H1 (cell line): ENCODE data around the gene IFNK. TPM values are rescaled to one million over a fixed set of nuclear protein-coding genes. Genes with fewer than 3 reads are reported as not detected.

ENCODE experiments used
- ASH2L ChIP-seq: fragments of 200-600, 300-600 bp; sonication (generic); IDR thresholded peaks from one replicate; pipeline ENCODE4 v1.7.1; 2017; ENCODE audit warnings: low read length
- CBX5 ChIP-seq: fragments of 300-800, 300-1000 bp; sonication (generic); IDR thresholded peaks from 2 replicates; pipeline ENCODE4 v1.7.1; 2016; ENCODE audit warnings: antibody characterized with exemption, low read length, low read depth
- CHD2 ChIP-seq: IDR thresholded peaks from 2 replicates; pipeline ENCODE4 v1.6.1; 2012; ENCODE audit warnings: low read length, improper control_type of control experiment
- EP300 ChIP-seq, 2 experiments: IDR thresholded peaks; 1 replicate in 1 of 2; 2 replicates in 1 of 2; pipeline ENCODE4 v1.6.1; 2011 to 2012; ENCODE audit warnings: low read depth in 2 of 2, low read length in 2 of 2, mild to moderate bottlenecking in 2 of 2, borderline replicate concordance in 1 of 2, inconsistent platforms in 1 of 2, moderate library complexity in 1 of 2
- EZH2 ChIP-seq: fragments of 200-600 bp; sonication (generic); IDR thresholded peaks from 2 replicates; pipeline ENCODE4 v1.7.1; 2012; ENCODE audit warnings: low read depth, mild to moderate bottlenecking, moderate library complexity, low read length, inconsistent platforms; ENCODE audit not compliant: severe bottlenecking
- HDAC2 ChIP-seq, 2 experiments: fragments of 300-600 bp in 1 of 2; sonication (generic) in 1 of 2; IDR thresholded peaks; 2 replicates each; pipeline ENCODE4 v1.6.1; 2011 to 2012; ENCODE audit warnings: low read depth in 2 of 2, low read length in 2 of 2, mild to moderate bottlenecking in 2 of 2, moderate library complexity in 2 of 2, borderline replicate concordance in 1 of 2, inconsistent platforms in 1 of 2
- JUND ChIP-seq: IDR thresholded peaks from 2 replicates; pipeline ENCODE4 v1.6.1; 2011; ENCODE audit warnings: mild to moderate bottlenecking, improper control_type of control experiment, low read length
- KDM1A ChIP-seq: fragments of 200-600, 300-600 bp; sonication (generic); IDR thresholded peaks from 2 replicates; pipeline ENCODE4 v1.7.1; 2016; ENCODE audit warnings: mild to moderate bottlenecking, low read length, borderline replicate concordance
- RNF2 ChIP-seq: fragments of 200-900, 300-1000 bp; sonication (generic); IDR thresholded peaks from 2 replicates; pipeline ENCODE4 v1.7.1; 2016; ENCODE audit warnings: borderline replicate concordance, low read depth, mild to moderate bottlenecking, antibody characterized with exemption, low read length; ENCODE audit not compliant: poor library complexity, severe bottlenecking; ENCODE audit errors: missing control alignments
- RXRA ChIP-seq: IDR thresholded peaks from 2 replicates; pipeline ENCODE4 v1.6.1; 2011; ENCODE audit warnings: low read depth, mild to moderate bottlenecking, low read length, moderate library complexity; ENCODE audit not compliant: insufficient read depth
- SAP30 ChIP-seq: fragments of 300-600 bp; sonication (generic); IDR thresholded peaks from 2 replicates; pipeline ENCODE4 v1.7.1; 2012; ENCODE audit warnings: low read length, moderate library complexity, mild to moderate bottlenecking, inconsistent platforms; ENCODE audit not compliant: insufficient read depth, insufficient replicate concordance
- SIX5 ChIP-seq: IDR thresholded peaks from 2 replicates; pipeline ENCODE4 v1.6.1; 2011; ENCODE audit warnings: mild to moderate bottlenecking, low read depth, low read length
- SP1 ChIP-seq: IDR thresholded peaks from 2 replicates; pipeline ENCODE4 v1.6.1; 2011; ENCODE audit warnings: low read depth, low read length
- SRF ChIP-seq: IDR thresholded peaks from 2 replicates; pipeline ENCODE4 v1.6.1; 2011; ENCODE audit warnings: mild to moderate bottlenecking, low read depth, low read length, moderate library complexity
- SUZ12 ChIP-seq: fragments of 200-600 bp; sonication (generic); IDR thresholded peaks from 2 replicates; pipeline ENCODE4 v1.6.1; 2012; ENCODE audit warnings: mild to moderate bottlenecking, inconsistent platforms, low read length, moderate library complexity, mixed read lengths
- TAF7 ChIP-seq: optimal IDR thresholded peaks from 2 replicates; pipeline ENCODE3; 2011; ENCODE audit warnings: low read depth, mild to moderate bottlenecking, inconsistent platforms, low read length, moderate library complexity, borderline replicate concordance
- TBP ChIP-seq: IDR thresholded peaks from 2 replicates; pipeline ENCODE4 v1.6.1; 2011; ENCODE audit warnings: low read depth, low read length, improper control_type of control experiment
- TEAD4 ChIP-seq: IDR thresholded peaks from 2 replicates; pipeline ENCODE4 v1.6.1; 2012; ENCODE audit warnings: low read depth, low read length, inconsistent platforms, mixed read lengths
- YY1 ChIP-seq: IDR thresholded peaks from 2 replicates; pipeline ENCODE4 v1.6.1; 2011; ENCODE audit warnings: low read depth, mild to moderate bottlenecking, low read length
- polyA plus RNA-seq, 7 experiments: library from polyadenylated mRNA; depleted of rRNA in 3 of 7; stranded (reverse) in 5 of 7; unstranded in 2 of 7; fragments of >200 nt in 5 of 7; fragments of 200-250 nt in 2 of 7; gene quantifications; 1 replicate in 5 of 7; 2 replicates in 1 of 7; 4 replicates in 1 of 7; pipeline versions ENCODE4 v1.2.1 to v1.2.3, GENCODE V29; 2011 to 2013; ENCODE audit warnings: missing spikeins in 2 of 7, mixed read lengths in 2 of 7
- total RNA-seq: library from RNA; stranded (reverse); fragmentation: NEBNext Ultra II Directional; extraction: Animal tissue kit (Norgen Biotek cat#: 25700); gene quantifications from 2 replicates; pipeline ENCODE4 v1.2.1, GENCODE V29; 2021
- TF ChIP-seq, protein P1 (sequence below): IDR thresholded peaks from 2 replicates; pipeline ENCODE4 v1.6.1; 2011; ENCODE audit warnings: low read depth, mild to moderate bottlenecking, low read length; ENCODE audit not compliant: insufficient read depth
- TF ChIP-seq, protein P2 (sequence below): IDR thresholded peaks from 2 replicates; pipeline ENCODE4 v1.6.1; 2012; ENCODE audit warnings: low read length, inconsistent platforms

The IFNK gene
- total and polyA plus RNA-seq, 2 of the 8 experiments (the other 6 are each of a cell fraction or from before 2014, with no cell fraction given): not detected

DNA sequence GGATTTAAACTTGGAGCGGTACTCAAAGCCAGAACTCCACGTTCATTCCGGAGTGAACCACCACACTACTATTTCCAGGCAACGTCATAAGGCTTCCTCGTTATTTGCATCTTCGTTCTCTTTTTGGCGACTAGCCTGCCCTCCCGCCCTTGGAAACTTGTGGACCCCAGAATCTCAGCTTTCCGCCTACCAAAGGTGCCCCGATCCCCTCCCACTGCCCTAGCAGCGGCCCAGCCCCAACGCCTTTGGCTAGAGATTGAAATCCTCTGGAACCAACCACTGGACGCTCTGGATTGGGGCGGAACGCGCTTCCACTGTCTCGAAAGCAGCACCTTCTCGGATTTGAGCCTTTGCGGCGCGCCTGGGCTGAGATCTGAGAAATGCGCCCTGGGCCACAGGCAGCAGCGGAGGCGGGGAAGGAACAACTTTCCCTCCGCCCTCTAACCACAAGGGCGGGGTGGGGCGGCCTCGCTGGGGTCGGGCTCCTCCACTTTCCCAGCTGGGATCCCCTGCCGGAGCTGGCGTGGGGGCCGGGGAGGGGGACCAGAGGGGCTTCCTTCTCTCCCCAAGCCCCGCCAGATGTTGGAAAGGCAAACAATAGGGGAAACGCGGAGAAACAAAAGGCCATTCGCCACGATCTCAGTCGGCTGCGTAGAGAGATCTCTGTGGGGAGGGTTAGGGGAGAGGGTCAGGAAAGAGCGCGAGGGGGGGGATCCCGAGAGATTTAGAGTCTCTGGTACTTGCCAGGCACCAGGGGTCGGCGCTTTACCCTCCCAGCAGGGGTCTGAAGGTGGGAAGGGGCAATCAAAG, 4.2 kb downstream of the IFNK start (continued):
- TF ChIP-seq YY1 (no peak), SIX5 (no peak), EZH2 (peak; percentile 7), HDAC2 (IDR thresholded peaks at IDR 0.05; ENCODE audit: borderline replicate concordance in 1 of 2, low read depth in 2 of 2, low read length in 2 of 2) (no peak), TBP (peak; percentile 62; the same call in 1 of the 2 replicates), SAP30 (no peak), RNF2 (no peak), SRF (no peak), ASH2L (peak; percentile 87), SUZ12 (no peak), RXRA (no peak), TAF7 (no peak), TEAD4 (no peak; the same call in 1 of the 2 replicates), JUND (no peak), KDM1A (no peak), EP300 (IDR thresholded peaks at IDR 0.05; ENCODE audit: borderline replicate concordance in 1 of 2, low read depth in 2 of 2, low read length in 2 of 2) (no peak), CHD2 (no peak), CBX5 (no peak), SP1 (peak; percentile 25; the same call in 1 of the 2 replicates)
- TF ChIP-seq, protein P1, sequence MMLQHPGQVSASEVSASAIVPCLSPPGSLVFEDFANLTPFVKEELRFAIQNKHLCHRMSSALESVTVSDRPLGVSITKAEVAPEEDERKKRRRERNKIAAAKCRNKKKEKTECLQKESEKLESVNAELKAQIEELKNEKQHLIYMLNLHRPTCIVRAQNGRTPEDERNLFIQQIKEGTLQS: no peak
- TF ChIP-seq, protein P2, sequence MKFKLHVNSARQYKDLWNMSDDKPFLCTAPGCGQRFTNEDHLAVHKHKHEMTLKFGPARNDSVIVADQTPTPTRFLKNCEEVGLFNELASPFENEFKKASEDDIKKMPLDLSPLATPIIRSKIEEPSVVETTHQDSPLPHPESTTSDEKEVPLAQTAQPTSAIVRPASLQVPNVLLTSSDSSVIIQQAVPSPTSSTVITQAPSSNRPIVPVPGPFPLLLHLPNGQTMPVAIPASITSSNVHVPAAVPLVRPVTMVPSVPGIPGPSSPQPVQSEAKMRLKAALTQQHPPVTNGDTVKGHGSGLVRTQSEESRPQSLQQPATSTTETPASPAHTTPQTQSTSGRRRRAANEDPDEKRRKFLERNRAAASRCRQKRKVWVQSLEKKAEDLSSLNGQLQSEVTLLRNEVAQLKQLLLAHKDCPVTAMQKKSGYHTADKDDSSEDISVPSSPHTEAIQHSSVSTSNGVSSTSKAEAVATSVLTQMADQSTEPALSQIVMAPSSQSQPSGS: 0 out of 2 replicates have a peak, but pooled peaks have one; percentile 12
